ENCODE measurements around the gene IPO4.

IPO4 gene

GRCh38 chr14:24130717-24131548, 57.7 kb downstream of the IPO4 start:
- no peak for DNase-seq

- DNase-seq, result no peak
These were observed 58.3 kb downstream of the IPO4 start, which contains the start of gene FITM1 for GRCh38 chr14:24130380-24130716. FITM1 (plus strand) TSS chr14:24130659; CDS start chr14:24131564, 905 bp downstream.
